ENCODE data around the gene PHEX.

PHEX gene

DNA sequence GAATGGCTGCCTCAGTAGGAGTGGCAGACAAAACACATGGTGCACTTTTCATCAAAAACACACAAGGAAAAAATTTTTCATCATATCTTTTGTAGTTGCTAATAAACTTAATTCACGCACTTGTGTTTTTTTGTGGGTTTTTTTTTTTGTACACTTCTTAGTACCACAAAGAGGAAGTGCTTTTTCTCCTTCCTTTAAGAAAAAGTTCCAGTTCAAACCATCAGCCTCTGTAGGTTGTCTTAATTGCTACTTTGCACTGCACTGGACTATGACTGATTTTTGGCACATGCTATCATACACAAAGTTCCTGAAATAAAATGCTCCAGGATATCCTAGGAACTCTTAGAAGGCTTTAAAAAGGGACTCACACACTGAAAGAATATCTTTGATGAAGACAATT, at the start of gene PHEX:
PHEX (plus strand) TSS at position 242 of the 400 bp plus-strand sequence. CDS start 681 bp downstream, outside the sequence.
- FAIRE-seq = no peak

DNA sequence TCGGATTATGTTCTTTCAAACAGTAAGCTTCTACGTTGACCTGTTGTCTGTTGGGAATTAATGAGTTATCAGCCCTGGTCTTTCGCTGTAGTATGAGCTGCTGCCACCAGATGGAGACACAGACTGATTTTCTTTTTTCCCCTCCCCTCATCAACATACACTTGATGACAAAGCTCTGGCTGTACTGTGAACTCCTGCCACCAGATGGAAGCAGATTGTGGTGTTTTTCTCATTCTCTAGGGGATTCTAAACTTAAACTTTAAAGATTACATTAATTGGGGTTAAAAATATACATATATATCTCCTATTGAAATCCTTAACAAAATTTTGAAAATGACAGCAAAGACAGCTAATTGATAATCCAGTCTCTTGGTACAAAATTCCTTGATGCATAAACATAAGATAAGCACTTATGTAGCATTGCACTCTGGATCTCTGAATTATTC, 46.8 kb upstream of the PHEX start:
- FAIRE-seq = peak; percentile 98

DNA sequence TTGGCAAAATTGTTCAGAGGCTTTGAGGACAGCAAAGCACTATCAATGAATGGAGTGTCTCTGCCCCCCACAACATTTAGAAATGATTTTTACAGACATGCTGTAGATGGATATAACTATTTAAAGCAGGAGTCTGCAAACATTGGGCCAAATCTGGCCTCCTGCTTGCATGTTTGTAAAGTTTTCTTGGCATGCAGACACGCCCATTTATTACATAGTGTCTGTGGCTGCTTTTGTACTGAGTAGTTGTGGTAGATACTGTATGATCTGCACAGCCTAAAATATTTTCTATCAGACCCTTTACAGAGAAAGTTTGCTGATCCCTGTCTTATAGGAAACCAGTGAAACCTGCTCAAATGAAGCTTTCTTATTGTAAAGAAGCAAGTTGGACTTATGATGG, 45.5 kb upstream of the PHEX start:
- no peak for FAIRE-seq

DNA sequence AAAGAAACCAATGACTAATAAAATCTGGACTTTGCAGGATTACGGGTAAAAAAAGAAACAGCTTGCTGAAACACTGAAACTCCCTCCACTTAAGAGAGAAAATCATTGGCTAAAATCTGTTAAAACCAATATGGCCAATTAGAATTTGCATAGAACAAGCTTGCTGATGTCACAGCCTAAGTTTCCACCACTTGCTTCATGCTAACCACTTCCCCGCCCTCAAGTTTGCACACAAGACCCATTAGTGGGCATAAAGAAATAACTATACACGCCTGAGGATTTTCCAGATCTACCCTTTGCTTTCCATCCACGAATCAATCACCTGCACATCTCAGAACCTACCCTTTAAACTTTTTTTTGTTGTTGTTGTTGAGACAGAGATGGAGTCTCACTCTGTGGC, 42.7 kb upstream of the PHEX start:
- FAIRE-seq = no peak

DNA sequence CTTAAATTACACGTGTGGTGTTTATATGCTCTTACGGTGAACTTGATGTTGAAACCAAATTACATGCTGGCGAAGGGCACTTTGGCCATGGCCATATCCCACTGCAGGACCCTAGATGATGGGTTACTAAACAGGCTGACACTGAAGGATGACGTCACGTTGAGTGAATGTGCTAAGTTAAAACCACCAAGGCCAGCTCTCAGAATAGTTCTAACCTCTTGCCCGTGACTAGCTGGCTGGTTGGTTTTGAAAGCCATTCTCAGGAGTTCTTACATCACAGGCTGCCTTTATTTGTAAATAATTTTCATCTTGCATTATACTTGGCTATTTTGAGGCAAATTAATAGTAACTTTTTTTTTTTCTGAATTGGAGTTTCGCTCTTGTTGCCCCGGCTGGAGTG, 41.3 kb upstream of the PHEX start:
- FAIRE-seq = no peak

DNA sequence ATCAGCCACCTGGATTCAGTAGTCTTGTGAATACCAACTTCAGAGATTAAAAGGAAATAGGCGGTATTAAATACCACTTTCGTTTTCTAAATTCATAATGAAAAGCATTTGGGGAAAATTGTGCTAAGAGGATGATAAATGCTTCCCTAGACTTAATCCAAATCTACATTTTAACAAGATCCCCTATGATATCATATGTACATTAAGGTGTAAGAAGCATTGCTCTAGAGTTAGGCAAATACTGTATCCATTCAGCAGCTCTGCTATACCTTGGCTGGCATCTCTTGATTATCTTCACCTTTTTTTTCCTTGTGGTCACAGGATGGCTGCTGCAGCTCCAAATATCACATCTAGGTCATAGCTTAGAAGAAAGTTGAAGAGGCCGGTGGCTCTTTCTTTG, 40.6 kb upstream of the PHEX start:
- no peak for FAIRE-seq

DNA sequence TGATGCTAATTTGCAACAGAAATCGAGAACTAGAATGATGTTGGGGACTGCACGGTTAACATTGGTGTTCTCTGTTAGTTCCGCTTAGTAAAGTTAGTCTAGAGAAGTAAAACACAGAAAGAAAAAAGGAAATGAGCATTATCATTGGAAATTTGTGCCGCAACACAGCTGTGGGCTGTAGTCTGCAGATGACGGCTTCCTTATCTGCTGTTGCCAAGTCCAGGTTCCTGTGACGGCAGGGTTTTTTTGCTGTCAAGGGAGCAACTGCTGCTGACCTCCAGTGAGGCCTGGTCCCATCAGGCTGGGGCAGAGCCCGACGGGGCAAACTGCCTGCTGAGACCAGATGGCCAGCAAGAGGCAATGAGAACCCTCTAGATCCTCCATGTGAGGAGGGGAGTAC, 38.9 kb upstream of the PHEX start:
- FAIRE-seq = no peak

DNA sequence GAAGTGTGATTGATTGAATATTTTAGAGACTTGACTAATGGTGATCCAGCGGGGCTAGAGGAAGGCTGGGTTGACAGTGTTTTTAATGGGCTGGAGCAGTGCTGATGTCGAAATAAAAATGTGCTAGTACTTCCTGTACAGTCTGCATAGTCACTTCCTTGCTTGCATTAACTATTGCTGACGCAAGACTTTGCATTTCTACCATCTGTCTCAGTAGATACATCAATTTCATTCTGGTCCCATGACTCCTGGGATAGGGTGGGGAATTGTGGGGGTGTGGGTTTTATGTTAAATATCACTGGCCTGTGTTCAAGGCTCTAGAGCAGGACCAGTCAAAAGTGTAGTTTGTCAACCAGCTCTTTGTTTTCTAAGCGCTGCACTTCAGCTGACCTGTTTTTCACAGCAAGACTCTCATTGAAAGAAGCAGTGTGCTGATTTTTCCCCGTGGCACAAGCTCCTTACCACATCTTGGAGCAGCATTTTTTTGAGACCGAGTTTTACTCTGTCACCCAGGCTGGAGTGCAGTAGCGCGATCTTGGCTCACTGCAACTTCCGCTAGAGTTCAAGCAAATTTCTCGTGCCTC, 35.2 kb upstream of the PHEX start:
- FAIRE-seq = no peak

DNA sequence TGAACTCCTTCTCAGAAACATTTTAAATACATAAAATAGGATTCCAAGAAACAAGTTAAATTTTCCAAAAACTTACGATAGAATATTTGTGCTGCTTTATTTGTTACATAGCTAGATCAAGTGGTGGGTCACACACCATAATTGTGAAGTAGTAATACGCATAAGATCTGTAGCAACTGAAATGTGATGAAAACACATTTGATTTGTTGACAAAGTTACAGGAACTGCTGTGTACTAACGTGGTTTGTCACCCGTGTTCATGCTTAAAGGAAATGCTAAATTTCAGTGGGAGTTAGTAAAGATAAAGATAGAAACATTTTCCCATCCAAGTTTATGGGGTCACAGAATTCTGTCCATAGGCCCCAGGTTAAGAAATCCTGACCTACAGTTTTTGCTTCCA, 34.1 kb upstream of the PHEX start:
- FAIRE-seq = no peak

DNA sequence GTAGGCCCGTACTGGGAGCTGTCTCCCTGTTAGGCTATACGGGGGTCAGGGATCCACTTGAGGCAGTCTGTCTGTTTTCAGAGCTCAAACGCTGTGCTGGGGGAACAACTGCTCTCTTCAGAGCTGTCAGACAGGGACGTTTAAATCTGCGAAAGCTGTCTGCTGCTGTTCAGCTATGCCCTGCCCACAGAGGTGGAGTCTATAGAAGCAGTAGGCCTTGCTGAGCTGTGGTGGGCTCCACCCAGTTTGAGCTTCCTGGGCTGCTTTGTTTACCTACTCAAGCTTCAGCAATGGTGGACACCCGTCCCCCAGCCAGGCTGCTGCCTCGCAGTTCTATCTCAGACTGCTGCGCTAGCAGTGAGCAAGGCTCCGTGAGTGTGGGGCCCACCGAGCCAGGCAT, 27.3 kb upstream of the PHEX start:
- FAIRE-seq = no peak

DNA sequence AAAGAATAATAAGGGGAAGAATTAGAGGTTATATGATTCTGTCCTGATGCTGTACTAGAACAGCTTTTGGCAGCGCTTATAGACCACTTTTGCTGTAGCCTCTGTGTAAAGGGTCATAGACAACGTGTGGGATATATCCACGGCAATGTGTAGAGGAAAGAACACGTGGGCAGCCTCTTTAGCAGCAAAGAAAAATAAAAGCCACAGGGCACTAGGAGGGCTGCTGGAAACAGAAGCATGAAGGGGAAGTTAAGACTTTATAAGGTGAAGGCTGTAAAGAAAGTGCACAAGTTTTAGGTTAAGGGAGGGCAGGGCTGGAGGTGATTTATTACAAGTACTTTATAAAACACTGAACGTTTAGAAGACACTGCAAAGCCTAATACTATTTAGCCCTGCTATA, 20.1 kb upstream of the PHEX start:
- no peak for FAIRE-seq

DNA sequence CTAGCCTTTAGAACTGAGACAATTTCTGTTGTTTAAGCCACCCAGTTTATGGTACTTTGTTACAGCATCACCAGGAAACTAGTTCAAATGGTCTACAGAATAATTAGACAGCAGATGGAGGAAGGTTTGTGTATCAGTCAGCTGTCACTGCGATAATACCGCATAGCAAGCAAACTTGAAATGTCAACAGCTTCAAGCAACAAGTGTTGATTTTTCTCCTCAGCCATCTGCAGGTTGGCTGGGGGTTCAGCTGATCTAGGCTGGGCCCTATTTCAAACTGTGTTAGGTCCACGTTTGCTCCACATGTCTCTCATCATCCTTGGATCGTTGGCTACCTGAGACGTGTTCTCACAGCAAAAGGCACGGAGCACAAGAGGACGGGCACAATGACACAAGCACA, 19.2 kb upstream of the PHEX start:
- no peak for FAIRE-seq

DNA sequence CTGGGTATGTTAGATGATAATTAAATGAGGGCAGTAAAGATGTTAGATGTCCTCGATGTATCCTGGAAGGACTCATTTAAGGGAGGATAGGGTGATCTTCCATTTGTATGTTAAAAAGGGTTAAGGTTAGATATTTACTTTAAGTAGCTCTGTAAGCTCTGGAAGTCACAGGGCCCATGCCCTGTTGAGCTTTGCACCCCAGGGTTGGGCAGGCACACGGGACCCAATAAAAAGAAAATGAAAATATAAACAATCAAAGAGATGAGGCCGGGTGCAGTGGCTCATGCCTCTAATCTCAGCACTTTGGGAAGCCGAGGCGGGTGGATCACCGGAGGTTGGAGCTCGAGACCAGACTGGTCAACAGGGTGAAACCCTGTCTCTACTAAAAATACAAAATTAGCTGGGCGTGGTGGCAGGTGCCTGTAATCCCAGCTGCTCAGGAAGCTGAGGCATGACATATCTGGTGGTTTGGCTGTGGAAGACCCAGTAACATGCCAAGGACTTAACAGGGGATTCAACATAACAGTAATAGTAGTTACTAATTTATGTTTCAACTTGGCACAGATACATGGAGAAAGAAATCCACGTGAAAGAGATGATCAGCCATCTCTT, 16.9 kb upstream of the PHEX start:
- no peak for FAIRE-seq

DNA sequence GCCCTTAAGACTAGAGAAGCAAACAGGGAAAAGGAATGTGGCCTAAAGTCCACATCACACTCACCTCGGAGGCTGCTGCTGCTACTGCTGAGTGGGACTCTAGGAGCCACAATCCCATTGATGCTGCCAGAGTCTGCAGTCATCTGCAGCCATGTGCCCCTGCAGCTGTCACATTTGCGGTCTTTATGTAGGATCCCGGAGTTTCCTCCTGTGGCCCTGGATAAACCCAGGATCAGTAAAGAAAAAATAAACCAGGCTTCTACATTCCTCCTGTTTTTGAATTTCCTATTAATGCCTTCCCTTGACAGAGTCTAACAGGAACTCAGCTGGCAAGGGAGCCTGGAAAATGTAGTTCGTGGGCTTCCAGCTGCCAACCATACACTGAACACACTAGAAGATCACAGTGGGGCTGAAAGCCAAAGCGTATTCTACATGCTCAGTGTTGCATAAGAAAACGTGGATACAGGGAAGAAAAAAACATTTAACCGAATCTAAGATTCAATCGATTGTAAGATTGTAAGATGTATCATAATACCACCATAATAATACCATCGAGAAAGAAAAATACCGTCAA, 10.3 kb upstream of the PHEX start:
- FAIRE-seq = no peak

DNA sequence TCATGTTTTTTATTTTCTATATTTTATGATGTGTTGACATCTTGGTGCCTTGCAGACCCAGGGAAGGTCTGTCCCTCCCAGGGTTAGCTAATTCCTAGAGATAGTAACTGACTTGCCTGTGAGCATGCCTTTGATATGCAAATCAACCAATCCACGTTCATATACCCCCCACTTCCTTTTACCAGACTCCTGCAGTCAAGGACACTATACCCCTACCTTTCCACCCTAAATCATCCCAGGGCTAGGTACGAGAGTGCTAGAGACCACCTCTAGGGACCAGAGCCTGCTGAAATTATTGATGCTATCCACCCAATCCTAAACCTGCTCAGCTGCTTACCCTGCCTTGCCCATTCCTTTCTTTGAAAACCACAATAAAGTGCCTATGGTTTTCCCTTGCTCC, 7.5 kb upstream of the PHEX start:
- no peak for FAIRE-seq

DNA sequence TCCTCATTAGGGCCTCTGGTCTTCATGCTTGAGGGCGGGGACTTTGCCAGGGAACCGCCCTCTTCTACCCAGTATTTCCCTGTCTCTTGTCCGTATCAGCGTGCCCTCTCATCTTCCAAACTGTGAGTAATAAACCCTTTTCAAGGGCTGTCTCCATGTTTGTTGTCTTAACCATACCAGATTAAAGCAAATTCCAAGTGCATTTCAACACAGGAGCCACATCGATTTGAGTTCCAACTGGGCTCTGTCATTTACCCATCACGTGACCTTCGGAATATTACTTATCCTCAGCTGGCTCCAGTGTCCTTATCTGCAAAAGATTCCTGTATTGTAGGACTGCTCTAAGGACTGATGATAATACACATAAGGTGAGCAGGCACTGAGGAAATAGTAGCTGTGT, 6.4 kb upstream of the PHEX start:
- FAIRE-seq = no peak

DNA sequence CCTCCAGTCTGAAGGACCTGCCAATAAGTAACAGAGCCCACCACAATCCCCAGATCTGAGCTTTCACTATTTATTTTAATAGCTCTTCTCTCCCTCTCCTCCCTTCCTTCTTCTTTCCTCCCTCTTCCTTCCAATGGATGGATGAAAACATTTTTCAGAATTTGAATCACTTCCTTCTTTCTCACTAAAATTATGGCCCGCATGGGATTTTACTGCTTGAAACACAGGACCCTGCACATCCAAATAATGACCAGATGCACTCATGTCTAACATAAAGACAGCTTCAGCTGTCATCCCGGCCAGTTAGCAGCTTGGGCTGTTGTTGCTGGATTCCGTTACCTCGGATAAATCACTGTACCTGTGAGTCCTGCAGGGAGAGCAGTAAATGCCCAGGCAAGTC, 5.4 kb upstream of the PHEX start:
- no peak for FAIRE-seq

DNA sequence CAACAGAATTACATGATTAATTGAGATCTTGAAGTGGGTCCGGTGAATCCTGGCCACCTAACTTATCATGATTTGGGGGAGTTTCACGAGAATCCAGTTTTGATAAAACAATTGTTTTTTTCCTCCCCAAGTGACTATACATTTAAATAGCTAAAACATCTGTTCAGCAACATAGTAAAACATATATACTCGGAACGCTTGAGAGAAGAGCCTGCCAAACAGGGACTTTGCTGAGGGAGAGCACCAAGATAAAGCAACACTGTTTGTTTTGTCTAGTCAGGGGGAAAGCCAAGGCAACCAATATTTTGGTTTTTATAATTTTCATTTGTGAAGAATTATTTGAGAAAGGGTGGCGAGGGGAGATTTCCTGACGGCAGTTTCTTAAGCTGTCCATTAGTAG, 381 bp downstream of the PHEX start:
- no peak for FAIRE-seq

DNA sequence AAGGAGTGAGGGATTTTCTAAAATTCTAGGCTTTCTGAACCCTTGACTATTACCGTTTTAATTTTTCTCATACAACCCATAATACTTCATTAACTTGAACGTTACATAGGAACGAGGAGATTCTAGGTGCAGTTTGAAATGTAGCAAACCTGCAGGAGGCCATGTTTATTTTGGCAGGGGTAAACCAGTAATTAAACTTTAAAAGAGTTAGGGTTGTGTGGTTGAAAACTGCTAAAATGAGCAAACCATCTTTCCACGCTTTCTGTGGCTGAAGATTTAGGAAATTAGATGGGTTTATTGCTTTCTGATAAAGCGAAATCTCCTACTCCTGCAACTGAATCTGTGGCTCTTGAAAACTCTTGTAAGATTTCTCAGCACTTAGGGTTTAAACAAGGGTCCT, 1.7 kb downstream of the PHEX start:
- no peak for FAIRE-seq

DNA sequence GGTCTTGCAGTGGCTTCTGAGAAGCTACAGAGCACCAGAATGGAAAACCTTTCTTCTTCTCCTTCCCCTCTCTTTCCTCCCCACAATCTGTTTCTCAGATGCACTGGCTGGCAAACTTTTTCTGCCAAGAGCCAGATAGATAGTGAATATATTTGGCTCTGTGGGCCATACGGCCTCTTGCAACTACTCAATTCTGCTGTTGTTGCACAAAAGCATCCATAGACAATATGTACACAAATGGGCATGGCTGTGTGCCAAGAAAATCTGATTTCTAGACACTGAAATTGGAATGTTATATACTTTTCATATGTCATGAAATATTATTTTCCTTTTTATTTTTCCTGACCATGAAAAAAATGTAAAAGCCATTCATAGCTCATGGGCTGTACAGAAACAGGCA, 3.1 kb downstream of the PHEX start:
- no peak for FAIRE-seq

DNA sequence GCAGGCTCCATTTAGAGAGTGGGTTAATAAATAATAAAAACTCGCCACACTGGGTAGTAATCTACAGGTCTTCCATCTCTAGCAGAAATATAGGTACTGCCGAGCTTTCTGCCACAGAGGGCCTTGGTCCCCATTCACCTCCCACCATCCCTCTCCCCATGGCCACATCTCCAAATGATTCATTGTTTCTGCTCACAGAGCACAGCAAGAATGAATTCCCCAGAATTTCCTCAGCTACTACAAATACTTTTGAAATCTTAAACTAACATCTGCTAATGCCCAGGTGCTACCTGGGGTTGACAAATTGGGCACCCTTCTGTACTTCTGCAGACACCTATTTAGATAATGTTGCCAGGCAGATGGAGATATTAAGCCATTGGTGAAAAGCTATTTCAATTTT, 5.1 kb downstream of the PHEX start:
- FAIRE-seq = no peak

DNA sequence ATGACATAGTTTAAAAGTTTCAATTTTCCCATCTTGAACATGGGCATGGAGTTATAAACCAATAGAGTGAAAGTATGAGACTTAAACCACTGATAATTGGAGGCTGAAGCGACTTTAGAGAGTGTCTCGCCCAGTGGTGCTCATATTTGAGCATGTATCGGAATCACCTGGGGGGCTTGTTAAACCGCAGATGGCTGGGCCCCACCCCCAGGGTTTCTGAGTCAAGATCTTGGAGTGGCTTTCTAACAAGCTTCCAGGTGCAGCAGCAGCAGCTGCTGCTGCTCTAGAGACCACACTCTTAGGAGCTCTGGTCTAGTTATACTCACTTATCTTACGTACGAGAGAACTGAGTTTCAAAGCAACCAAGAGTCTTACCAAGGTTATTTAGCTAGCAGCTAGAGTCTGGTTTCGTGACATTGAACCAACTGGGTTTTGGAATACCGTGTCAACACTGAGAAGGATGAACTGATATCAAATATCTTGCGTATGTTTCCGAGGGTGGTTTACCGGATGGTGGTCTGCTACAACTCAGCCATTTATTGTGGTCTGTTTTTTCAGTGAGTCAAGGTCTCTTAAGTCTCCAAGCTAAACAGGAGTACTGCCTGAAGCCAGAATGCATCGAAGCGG, 5.9 kb downstream of the PHEX start:
- no peak for FAIRE-seq

DNA sequence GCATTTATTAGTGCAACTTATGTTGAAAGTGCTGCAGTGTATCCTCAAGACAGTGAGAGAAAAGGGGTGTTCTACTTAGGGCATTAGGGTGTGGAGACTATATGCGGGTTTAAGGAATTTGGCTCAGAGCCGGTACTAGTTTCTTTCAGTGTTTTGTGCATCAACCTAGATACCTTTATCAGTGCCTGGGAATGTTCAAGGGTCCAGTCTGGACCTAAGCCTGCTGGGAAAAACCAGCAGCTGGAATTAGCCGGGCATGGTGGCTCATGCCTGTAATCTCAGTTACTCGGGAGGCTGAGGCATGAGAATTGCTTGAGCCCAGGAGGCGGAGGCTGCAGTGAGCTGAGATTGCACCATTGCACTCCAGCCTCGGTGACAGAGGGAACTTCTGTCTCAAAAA, 7.4 kb downstream of the PHEX start:
- no peak for FAIRE-seq

DNA sequence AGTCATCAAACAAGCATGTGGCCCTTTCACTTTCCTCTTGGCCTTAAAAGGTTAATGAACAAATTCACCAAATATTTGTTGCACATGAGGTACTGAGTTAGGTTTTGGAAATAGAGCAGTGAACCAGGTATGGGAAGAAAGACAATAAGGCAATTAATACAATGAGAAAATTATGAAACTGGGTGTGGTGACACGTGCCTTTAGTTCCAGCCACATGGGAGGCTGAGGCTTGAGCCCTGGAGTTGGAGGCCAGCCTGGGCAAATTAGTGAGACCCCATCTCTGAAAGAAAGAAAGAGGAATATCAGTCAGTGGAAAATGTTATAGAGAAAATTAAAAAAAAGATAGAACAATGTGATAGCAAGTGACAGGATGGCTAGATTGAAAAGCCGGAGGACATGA, 8.1 kb downstream of the PHEX start:
- FAIRE-seq = no peak

Measured in endometrium (tissue), 2 donors.